Activated gamma-delta T cell treated with anti-CD3 and anti-CD28 coated beads, Interleukin-2, amount 50 U/mL, for 16 hours (primary cell): ENCODE measurements around the gene SMARCC2.
"Not testable (repeated sequence)": the region's sequence is repeated elsewhere in the genome, so short reads cannot be mapped to it uniquely, and the experiment has no call there.

ENCODE experiments used
- DNase-seq: peaks from one replicate; pipeline ENCODE4 v3.0.0-alpha.2; 2020; ENCODE audit warnings: low read depth

Gene SMARCC2

GRCh38 chr12:56121204-56121870, 67.9 kb downstream of the SMARCC2 start:
- no peak for DNase-seq

GRCh38 chr12:56120158-56120846, 69.0 kb downstream of the SMARCC2 start:
- no peak for DNase-seq

- DNase-seq, result peak; percentile 35
These were observed 69.9 kb downstream of the SMARCC2 start for GRCh38 chr12:56119361-56119796.

- DNase-seq, result no peak
These were observed 70.5 kb downstream of the SMARCC2 start for GRCh38 chr12:56118688-56119357.

GRCh38 chr12:56117778-56118687, 71.2 kb downstream of the SMARCC2 start, which contains the start of gene ZC3H10:
ZC3H10 (plus strand) TSS chr12:56118266; CDS start chr12:56120563, 2,297 bp downstream.
- peak; percentile 95 for DNase-seq

- not testable (repeated sequence) for DNase-seq
These were observed 72.1 kb downstream of the SMARCC2 start for GRCh38 chr12:56117082-56117706.

- DNase-seq, result peak; percentile 91
These were observed 72.8 kb downstream of the SMARCC2 start, which contains the start of gene RPL41 for GRCh38 chr12:56116267-56117081. RPL41 (plus strand) TSS chr12:56116633.

- no peak for DNase-seq
These were observed 74.0 kb downstream of the SMARCC2 start for GRCh38 chr12:56115329-56115728.

GRCh38 chr12:56114084-56114483, 75.2 kb downstream of the SMARCC2 start:
- DNase-seq, result no peak
